GM12872 (cell line): Measurements from ENCODE around the gene FCF1.

Experiments used
- CTCF ChIP-seq: IDR thresholded peaks from 3 replicates; pipeline ENCODE4 v1.5.1; 2011; ENCODE audit warnings: low read depth, mild to moderate bottlenecking, low read length, moderate library complexity; ENCODE audit not compliant: insufficient read depth

The FCF1 gene

GRCh38 chr14:74765721-74766120 lies 52.8 kb downstream of the FCF1 start:
- TF ChIP-seq CTCF: no peak

DNA sequence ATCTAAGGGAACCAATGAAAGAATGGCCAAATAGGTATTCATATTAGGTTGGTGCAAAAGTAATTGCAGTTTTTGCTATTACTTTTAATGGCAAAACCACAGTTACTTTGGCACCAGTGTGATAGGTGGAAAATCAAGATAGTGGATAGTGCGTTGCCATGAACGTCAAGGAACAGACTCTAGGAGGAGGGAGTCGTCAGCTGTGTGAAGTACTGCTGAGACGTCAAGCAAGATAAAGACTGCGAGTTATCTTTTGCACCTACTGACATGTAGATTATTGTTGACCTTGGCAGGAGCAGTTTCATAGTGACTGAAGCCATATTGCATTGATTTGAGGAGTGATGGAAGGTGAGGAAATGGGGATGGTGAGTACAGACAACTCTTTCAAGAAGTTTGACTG lies 58.5 kb downstream of the FCF1 start:
- no peak for TF ChIP-seq CTCF

DNA sequence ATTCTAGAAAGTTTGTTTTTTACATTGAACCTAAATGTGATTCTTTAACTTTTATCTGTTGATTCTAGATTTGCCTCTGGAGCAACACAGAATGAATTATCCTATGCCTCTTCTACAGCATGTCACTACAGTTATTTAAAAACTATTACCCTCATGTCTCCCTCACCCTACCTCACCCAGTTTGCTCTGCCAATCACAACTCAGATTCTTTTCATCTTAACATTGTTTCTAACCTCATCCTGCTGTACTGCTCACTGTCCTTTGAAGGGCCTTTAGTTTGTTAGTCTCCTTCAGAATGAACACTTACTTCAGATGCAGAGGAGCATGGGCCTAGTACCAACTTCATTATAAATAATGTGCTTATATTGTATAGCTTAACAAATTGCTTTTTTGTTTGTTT lies 71.7 kb downstream of the FCF1 start:
- TF ChIP-seq CTCF: no peak

- no peak for TF ChIP-seq CTCF
Measured at GRCh38 chr14:74785056-74785613, 72.2 kb downstream of the FCF1 start.

- no peak for TF ChIP-seq CTCF
Measured at GRCh38 chr14:74786796-74787315, 73.9 kb downstream of the FCF1 start.
